Caco-2 (cell line): ENCODE results near the gene HTRA3. TPM values are rescaled to one million over a fixed set of nuclear protein-coding genes. Genes with fewer than 3 reads are reported as not detected.

Source experiments
- BruUV-seq: library from RNA; stranded (reverse); fragments of 400-500 nt; replicated peaks from 2 replicates; lab custom pipeline; 2021; lab: Mats Ljungman, UMichigan
- CTCF ChIA-PET: fragments of 300-600 bp; sonication (Branson Sonifier 250); formaldehyde crosslinking; loops from one replicate; lab custom pipeline; 2022; ENCODE audit warnings: antibody characterized with exemption; lab: Charles Lee
- POLR2A ChIA-PET: fragments of 300-600 bp; sonication (Branson Sonifier 250); formaldehyde crosslinking; loops from one replicate; lab custom pipeline; 2022; ENCODE audit warnings: antibody characterized with exemption; lab: Charles Lee
- DNase-seq, 2 experiments: peaks; one replicate each; pipeline versions ENCODE4 v3.0.0 to v3.0.0-alpha.2; 2020 to 2022
- H3K27me3 ChIP-seq: replicated peaks from 2 replicates; pipeline ENCODE4 v1.6.0; 2011; ENCODE audit warnings: low read length; ENCODE audit not compliant: control insufficient read depth, insufficient read depth
- H3K36me3 ChIP-seq: 2 replicates; pipeline ENCODE4 v1.5.1; 2011; ENCODE audit warnings: low read length; ENCODE audit not compliant: control insufficient read depth, insufficient read depth
- H3K4me1 ChIP-seq: fragments of 250-450 bp; sonication (Bioruptor Pico); 2 replicates; pipeline ENCODE4 v1.5.1; 2020; ENCODE audit warnings: mild to moderate bottlenecking
- H3K4me3 ChIP-seq: 2 replicates; pipeline ENCODE4 v1.5.1; 2011; ENCODE audit warnings: low read depth, mild to moderate bottlenecking, control low read depth, low read length
- H3K9me3 ChIP-seq: fragments of 250-450 bp; sonication (Bioruptor Pico); 2 replicates; pipeline ENCODE4 v1.5.1; 2020; ENCODE audit warnings: mild to moderate bottlenecking, moderate library complexity
- H3K27ac Mint-ChIP-seq: one replicate; pipeline ENCODE4 v1.8.0; 2022; ENCODE audit warnings: mixed read lengths; ENCODE audit not compliant: unreplicated experiment
- H3K27me3 Mint-ChIP-seq: one replicate; pipeline ENCODE4 v1.8.0; 2022; ENCODE audit warnings: mixed read lengths; ENCODE audit not compliant: insufficient read depth, unreplicated experiment
- H3K36me3 Mint-ChIP-seq: one replicate; pipeline ENCODE4 v1.8.0; 2022; ENCODE audit warnings: mild to moderate bottlenecking, mixed read lengths; ENCODE audit not compliant: insufficient read depth, unreplicated experiment
- H3K4me1 Mint-ChIP-seq: one replicate; pipeline ENCODE4 v1.8.0; 2022; ENCODE audit warnings: low read depth, mixed read lengths; ENCODE audit not compliant: unreplicated experiment
- H3K4me3 Mint-ChIP-seq: one replicate; pipeline ENCODE4 v1.8.0; 2022; ENCODE audit warnings: mild to moderate bottlenecking, moderate library complexity, mixed read lengths; ENCODE audit not compliant: unreplicated experiment
- H3K9me3 Mint-ChIP-seq: one replicate; pipeline ENCODE4 v1.8.0; 2022; ENCODE audit warnings: mixed read lengths; ENCODE audit not compliant: unreplicated experiment
- CTCF ChIP-seq, 2 experiments: fragments of 200-600 bp in 1 of 2; IDR thresholded peaks; 1 replicate in 1 of 2; 2 replicates in 1 of 2; pipeline versions ENCODE4 v1.5.1 to v1.8.0; 2011 to 2022; ENCODE audit warnings: antibody characterized with exemption in 1 of 2, control low read depth in 1 of 2, inconsistent platforms in 1 of 2, low read depth in 1 of 2, low read length in 1 of 2, mild to moderate bottlenecking in 1 of 2, moderate library complexity in 1 of 2; ENCODE audit not compliant: insufficient read depth in 1 of 2, severe bottlenecking in 1 of 2, unreplicated experiment in 1 of 2
- intact Hi-C: fragments of 100-400 bp; cut with micrococcal nuclease; formaldehyde crosslinking; loops from one replicate; pipeline ENCODE4 v1.10.0; 2022; ENCODE audit not compliant: unreplicated experiment
- total RNA-seq: library from RNA; stranded (reverse); gene quantifications from 2 replicates; pipeline ENCODE4 v1.2.3, GENCODE V29; 2022

Gene HTRA3
- total RNA-seq, 1 experiment from 2014 or later = 0.66 TPM

- no peak for TF ChIP-seq CTCF (IDR thresholded peaks at IDR 0.05; ENCODE audit: insufficient read depth in 1 of 2, low read depth in 1 of 2, low read length in 1 of 2, severe bottlenecking in 1 of 2, unreplicated experiment in 1 of 2)
- ChIA-PET CTCF (interaction anchor here (0.7 to 0.8 kb wide), 2 partner anchors 84 to 150 kb away, joined by 3 read pairs; no protein-coding TSS in a partner anchor), POLR2A (interaction anchor here (0.6 kb wide), 1 partner anchor 147 kb away, joined by 3 read pairs; no protein-coding TSS in a partner anchor)
- Mint-ChIP-seq H3K9me3 (no peaks in the 10 kb centered on the region), H3K27ac (no peak overlapping the region), H3K4me3 (no peak overlapping the region), H3K36me3 (no peaks in the 10 kb centered on the region), H3K4me1 (no peaks in the 10 kb centered on the region), H3K27me3 (no peaks in the 10 kb centered on the region)
- no peaks in the 10 kb centered on the region for H3K27me3 ChIP-seq
- intact Hi-C loops = no loop called here
- no TSS peak for BruUV-seq
- peak; percentile 57 to 67 for DNase-seq
- no peaks in the 10 kb centered on the region for H3K9me3 ChIP-seq
- no peak overlapping the region for H3K4me3 ChIP-seq
- no peaks in the 10 kb centered on the region; the same call in 1 of the 2 replicates for H3K4me1 ChIP-seq
- H3K36me3 ChIP-seq = no peaks in the 10 kb centered on the region
Measured at GRCh38 chr4:8260656-8261111, 8.9 kb upstream of the HTRA3 start.

GRCh38 chr4:8261851-8262535, 7.6 kb upstream of the HTRA3 start:
- H3K9me3 ChIP-seq = no peaks in the 10 kb centered on the region
- no TSS peak for BruUV-seq
- no peaks in the 10 kb centered on the region for H3K36me3 ChIP-seq
- no peak for DNase-seq
- Mint-ChIP-seq H3K36me3 (no peaks in the 10 kb centered on the region), H3K9me3 (no peaks in the 10 kb centered on the region), H3K4me3 (no peak overlapping the region), H3K4me1 (peaks cover 5% of the 10 kb centered on the region), H3K27ac (no peak overlapping the region), H3K27me3 (no peaks in the 10 kb centered on the region)
- TF ChIP-seq CTCF (IDR thresholded peaks at IDR 0.05; ENCODE audit: insufficient read depth in 1 of 2, low read depth in 1 of 2, low read length in 1 of 2, severe bottlenecking in 1 of 2, unreplicated experiment in 1 of 2) = no peak
- no peaks in the 10 kb centered on the region; the same call in 1 of the 2 replicates for H3K4me1 ChIP-seq
- intact Hi-C loops = no loop called here
- H3K27me3 ChIP-seq = no peaks in the 10 kb centered on the region
- no peak overlapping the region for H3K4me3 ChIP-seq
- CTCF ChIA-PET = interaction anchor here (0.6 kb wide), 1 partner anchor 54 kb away, joined by 3 read pairs; no protein-coding TSS in a partner anchor
- POLR2A ChIA-PET = no interaction called here

GRCh38 chr4:8262637-8263322, 6.8 kb upstream of the HTRA3 start:
- intact Hi-C loops = no loop called here
- ChIA-PET POLR2A (no interaction called here), CTCF (no interaction called here)
- no peak for TF ChIP-seq CTCF (IDR thresholded peaks at IDR 0.05; ENCODE audit: insufficient read depth in 1 of 2, low read depth in 1 of 2, low read length in 1 of 2, severe bottlenecking in 1 of 2, unreplicated experiment in 1 of 2)
- Mint-ChIP-seq H3K27ac (no peak overlapping the region), H3K27me3 (no peaks in the 10 kb centered on the region), H3K4me1 (peaks cover 6% of the 10 kb centered on the region), H3K9me3 (no peaks in the 10 kb centered on the region), H3K4me3 (no peak overlapping the region), H3K36me3 (no peaks in the 10 kb centered on the region)
- no TSS peak for BruUV-seq
- no peaks in the 10 kb centered on the region for H3K27me3 ChIP-seq
- DNase-seq = no peak
- H3K4me3 ChIP-seq = no peak overlapping the region
- no peaks in the 10 kb centered on the region; the same call in 1 of the 2 replicates for H3K4me1 ChIP-seq
- H3K36me3 ChIP-seq = no peaks in the 10 kb centered on the region
- H3K9me3 ChIP-seq = no peaks in the 10 kb centered on the region
